ENCODE measurements around the gene PBRM1. TPM values are rescaled to one million over a fixed set of nuclear protein-coding genes. Genes with fewer than 3 reads are reported as not detected.

The PBRM1 gene
- total and polyA plus RNA-seq, 2 of the 13 experiments (the other 11 are each of a cell fraction or from before 2014, with no cell fraction given): 10.9 to 33.2 TPM

GRCh38 chr3:52685709-52686691, at the start of gene PBRM1, which contains the start of gene GNL3 (continued):
- TF ChIP-seq ZFP36 (IDR thresholded peaks at IDR 0.05; ENCODE audit: borderline replicate concordance, low read depth, low read length, partially characterized antibody): no peak
- TF ChIP-seq HDAC6 (IDR thresholded peaks at IDR 0.05; ENCODE audit: low read depth, low read length): no peak
- no peak for TF ChIP-seq TBL1XR1 (IDR thresholded peaks at IDR 0.05; ENCODE audit: borderline replicate concordance, low read length, partially characterized antibody)
- no peak for TF ChIP-seq SMC3 (IDR thresholded peaks at IDR 0.05; ENCODE audit: low read length)
- TF ChIP-seq NONO (IDR thresholded peaks at IDR 0.05): no peak
- TF ChIP-seq NONO (CRISPR knock-in tag; conservative IDR thresholded peaks at IDR 0.05): peak; percentile 94
- TF ChIP-seq ZBTB20 (CRISPR knock-in tag; IDR thresholded peaks at IDR 0.05; ENCODE audit: borderline replicate concordance, low read depth): peak; percentile 66; the same call in 1 of the 2 replicates
- no peak for TF ChIP-seq ZNF839 (CRISPR knock-in tag; IDR thresholded peaks at IDR 0.05; ENCODE audit: borderline replicate concordance)
- peak; percentile 50; the same call in 1 of the 2 replicates for TF ChIP-seq WIZ (CRISPR knock-in tag; IDR thresholded peaks at IDR 0.05)
- TF ChIP-seq ZNF7 (CRISPR knock-in tag; IDR thresholded peaks at IDR 0.05): no peak; the same call in 1 of the 2 replicates
- peak; percentile 63 for TF ChIP-seq BHLHE40 (IDR thresholded peaks at IDR 0.05; ENCODE audit: low read length)
- 0 out of 2 replicates have a peak, but pooled peaks have one; percentile 58 for TF ChIP-seq JUN (CRISPR knock-in tag; IDR thresholded peaks at IDR 0.05)
- no peak for TF ChIP-seq ZNF615 (CRISPR knock-in tag; IDR thresholded peaks at IDR 0.05; ENCODE audit: borderline replicate concordance)
- TF ChIP-seq, protein P1, sequence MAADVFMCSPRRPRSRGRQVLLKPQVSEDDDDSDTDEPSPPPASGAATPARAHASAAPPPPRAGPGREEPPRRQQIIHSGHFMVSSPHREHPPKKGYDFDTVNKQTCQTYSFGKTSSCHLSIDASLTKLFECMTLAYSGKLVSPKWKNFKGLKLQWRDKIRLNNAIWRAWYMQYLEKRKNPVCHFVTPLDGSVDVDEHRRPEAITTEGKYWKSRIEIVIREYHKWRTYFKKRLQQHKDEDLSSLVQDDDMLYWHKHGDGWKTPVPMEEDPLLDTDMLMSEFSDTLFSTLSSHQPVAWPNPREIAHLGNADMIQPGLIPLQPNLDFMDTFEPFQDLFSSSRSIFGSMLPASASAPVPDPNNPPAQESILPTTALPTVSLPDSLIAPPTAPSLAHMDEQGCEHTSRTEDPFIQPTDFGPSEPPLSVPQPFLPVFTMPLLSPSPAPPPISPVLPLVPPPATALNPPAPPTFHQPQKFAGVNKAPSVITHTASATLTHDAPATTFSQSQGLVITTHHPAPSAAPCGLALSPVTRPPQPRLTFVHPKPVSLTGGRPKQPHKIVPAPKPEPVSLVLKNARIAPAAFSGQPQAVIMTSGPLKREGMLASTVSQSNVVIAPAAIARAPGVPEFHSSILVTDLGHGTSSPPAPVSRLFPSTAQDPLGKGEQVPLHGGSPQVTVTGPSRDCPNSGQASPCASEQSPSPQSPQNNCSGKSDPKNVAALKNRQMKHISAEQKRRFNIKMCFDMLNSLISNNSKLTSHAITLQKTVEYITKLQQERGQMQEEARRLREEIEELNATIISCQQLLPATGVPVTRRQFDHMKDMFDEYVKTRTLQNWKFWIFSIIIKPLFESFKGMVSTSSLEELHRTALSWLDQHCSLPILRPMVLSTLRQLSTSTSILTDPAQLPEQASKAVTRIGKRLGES (CRISPR knock-in tag; IDR thresholded peaks at IDR 0.05; ENCODE audit: borderline replicate concordance): no peak
- TF ChIP-seq DMAP1 (CRISPR knock-in tag; IDR thresholded peaks at IDR 0.05): peak; percentile 100
- TF ChIP-seq, protein P2, sequence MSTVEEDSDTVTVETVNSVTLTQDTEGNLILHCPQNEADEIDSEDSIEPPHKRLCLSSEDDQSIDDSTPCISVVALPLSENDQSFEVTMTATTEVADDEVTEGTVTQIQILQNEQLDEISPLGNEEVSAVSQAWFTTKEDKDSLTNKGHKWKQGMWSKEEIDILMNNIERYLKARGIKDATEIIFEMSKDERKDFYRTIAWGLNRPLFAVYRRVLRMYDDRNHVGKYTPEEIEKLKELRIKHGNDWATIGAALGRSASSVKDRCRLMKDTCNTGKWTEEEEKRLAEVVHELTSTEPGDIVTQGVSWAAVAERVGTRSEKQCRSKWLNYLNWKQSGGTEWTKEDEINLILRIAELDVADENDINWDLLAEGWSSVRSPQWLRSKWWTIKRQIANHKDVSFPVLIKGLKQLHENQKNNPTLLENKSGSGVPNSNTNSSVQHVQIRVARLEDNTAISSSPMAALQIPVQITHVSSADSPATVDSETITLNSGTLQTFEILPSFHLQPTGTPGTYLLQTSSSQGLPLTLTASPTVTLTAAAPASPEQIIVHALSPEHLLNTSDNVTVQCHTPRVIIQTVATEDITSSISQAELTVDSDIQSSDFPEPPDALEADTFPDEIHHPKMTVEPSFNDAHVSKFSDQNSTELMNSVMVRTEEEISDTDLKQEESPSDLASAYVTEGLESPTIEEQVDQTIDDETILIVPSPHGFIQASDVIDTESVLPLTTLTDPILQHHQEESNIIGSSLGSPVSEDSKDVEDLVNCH (CRISPR knock-in tag; IDR thresholded peaks at IDR 0.05): 0 out of 2 replicates have a peak, but pooled peaks have one; percentile 63
- TF ChIP-seq ZNF451 (CRISPR knock-in tag; IDR thresholded peaks at IDR 0.05): peak; percentile 82; the same call in 1 of the 2 replicates
- TF ChIP-seq ETV5 (CRISPR knock-in tag; IDR thresholded peaks at IDR 0.05; ENCODE audit: borderline replicate concordance): peak; percentile 64
